HG03025 (cell line): ENCODE measurements around the gene PROKR1.
A peak's percentile ranks its signal among the peaks of the same experiment; 100 is the strongest.
"Not testable (repeated sequence)": the region's sequence is repeated elsewhere in the genome, so short reads cannot be mapped to it uniquely, and the experiment has no call there.

Experiments used
- ATAC-seq: cut with Tn5 transposase; IDR thresholded peaks from one replicate; pipeline ENCODE4 v1.9.1; 2021; ENCODE audit warnings: mild to moderate bottlenecking, moderate library complexity; ENCODE audit not compliant: unreplicated experiment, low FRiP score

The PROKR1 gene

DNA sequence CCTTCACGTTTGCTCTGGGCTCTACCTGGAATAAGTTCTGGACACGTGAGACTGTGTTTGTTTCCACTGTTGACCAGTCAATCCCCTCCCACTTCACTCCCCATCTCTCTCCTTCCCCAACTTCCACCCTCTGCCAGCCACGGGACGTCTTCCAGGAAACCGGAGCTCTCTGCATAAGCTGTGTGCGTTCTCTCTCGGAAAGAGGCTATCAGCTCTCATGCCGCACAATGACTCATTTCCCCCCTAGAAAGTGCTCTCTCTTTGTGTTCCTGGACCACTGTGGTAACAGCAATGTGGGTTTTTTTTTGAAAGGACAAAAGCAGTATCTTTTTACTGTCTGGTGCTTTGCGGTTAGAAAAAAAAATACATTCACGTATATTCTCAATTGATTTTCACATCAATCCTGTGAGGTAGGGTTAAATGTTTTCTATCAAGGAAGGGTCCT lies 10.2 kb downstream of the PROKR1 start:
- ATAC-seq: peak; percentile 83

DNA sequence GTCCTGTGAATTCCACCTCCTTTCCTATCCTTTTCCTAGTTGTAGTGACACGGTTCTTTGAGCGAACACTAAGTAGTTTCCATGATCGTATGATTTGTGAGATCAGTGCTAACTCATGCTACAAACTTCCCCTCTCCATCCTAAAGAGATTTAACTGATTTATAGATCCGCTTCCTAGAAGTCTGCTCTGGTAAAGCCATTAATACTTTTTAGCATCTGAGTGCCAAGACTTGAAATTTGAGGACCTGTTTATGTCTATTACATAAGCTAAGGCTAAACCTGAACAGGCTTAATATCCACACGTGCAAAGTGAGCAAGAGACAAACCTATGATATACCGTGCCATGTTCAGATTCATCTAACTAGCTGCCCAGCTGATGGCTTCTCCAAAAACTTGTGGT lies 14.9 kb downstream of the PROKR1 start:
- no peak for ATAC-seq

DNA sequence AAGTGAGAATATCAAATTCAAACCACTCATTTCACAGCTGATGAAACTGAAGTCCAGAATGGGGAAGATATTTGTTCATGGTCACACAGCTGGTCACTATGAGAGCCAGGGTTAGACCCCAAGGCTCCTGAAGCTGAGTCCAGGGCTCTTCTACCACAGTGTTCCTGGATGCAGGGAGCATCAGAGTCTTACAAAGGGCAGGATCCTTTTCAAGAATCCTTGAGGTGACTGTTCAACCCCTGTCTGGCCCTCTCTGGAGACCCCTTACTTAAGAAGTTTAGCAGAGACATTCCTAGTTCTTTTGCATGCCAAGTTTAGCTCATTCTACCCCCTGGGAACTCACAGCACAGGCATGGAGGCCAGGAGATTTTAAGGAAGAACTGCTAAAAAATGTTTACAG lies 15.7 kb downstream of the PROKR1 start:
- no peak for ATAC-seq

DNA sequence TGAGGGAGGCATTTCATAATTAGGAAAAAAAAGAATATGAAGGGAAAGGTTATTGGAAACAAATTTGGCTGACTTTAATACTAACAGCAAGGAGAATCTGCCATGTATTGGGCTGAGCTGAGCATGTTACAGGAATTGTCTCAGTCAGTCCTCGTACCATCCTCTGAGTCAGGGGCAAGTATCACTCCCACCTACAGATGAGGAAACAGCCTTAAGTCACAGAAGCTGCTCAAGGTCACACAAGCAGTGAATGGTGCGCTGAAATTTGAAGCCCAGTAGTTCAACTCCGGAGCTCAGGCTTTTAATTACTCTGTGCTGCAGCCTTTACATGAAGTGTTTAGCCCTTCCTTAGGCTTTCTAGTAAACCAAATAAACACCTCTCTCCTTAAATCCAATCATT lies 17.3 kb downstream of the PROKR1 start:
- ATAC-seq: no peak

DNA sequence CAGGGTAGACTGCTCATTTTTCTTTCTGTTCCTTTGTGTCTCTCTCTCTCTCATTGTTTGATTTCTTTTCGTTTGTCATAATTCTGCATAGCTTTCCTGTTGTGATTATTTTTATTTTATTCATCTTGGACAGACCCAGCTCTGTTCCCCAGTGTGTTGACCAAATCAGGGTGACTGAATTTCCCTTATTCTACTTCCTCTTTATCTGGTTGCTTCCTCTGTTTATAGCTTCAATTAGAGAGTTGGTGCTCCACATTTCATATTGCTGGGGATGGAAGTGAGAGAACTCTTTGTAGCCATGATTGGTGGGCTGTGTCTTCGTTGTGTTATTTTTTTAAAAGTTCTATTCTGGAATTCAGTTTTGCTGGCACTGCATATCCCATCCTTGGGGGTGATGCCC lies 19.1 kb downstream of the PROKR1 start:
- ATAC-seq: no peak

DNA sequence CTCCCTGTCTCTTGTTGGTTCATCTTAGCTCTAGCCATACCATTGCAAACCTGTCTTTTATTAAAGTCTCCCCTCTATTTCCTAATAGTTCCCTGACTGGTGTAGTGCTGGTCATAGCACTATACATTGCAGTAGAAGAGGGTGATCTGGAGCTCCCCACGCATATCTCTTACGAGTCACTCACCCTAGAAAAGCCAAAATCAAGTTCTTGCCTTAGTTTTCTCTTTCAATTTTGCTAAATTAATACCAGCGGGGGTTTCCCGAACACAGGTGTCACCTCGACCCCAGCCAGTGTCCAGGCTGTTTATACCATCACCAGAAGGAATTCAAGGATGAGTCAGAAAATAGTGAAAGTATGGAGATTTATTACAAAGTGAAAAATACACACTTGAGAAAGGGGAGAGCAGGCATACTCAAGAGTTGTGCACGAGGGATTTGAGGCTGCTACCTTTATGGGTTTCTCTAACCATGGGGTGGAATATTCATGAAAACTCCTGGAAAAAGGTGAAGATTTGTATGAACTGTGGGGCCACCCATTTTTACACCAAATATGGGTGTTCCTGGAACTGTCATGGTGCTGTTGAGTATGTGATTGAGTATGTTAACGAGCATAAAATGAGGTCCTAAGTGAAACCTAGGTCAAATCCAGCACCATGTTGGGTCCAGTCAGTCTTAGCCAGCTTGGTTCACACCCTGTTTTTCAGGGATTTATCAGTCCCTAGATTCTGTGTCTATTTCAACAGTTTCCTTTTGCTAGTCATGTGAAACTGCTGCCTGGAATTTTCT lies 20.2 kb downstream of the PROKR1 start:
- peak; percentile 53 for ATAC-seq

DNA sequence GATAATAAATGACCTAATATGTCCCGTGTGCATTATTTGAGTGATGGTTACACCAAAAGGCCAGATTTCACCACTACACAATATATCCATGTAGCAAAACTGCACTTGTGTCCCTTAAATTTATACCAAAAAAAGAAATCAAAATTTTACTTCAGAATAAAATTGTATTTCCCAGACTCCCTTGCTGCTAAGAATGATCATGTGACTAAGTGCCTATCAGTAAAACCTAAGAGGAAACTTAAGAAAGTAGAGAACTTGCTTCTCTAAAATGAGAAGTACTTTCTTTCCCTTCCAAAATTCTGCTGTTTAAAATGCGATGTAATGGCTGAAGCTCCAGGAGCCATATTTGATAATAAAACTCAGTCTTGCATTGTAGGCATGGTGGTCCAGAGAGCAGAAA lies 24.0 kb downstream of the PROKR1 start:
- ATAC-seq: no peak

DNA sequence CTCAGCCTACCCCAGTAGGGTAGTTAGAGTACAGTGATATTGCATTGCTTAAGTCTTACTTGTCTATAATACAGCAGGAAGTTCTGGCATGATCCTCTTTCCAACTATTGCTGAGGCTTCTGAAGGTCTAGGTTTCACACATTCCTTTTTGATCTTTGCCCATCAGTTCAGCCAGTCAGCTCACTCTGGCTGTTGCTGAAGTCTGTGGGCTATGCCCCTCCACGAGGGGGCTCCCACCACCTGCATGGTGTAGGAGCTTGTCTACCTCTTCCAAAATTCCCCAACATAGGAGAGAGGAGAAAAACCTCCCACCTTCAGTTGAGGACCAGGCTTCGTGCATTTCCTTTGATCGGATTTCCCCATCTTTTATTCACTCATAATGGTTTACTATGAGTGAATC lies 26.3 kb downstream of the PROKR1 start:
- ATAC-seq: no peak

DNA sequence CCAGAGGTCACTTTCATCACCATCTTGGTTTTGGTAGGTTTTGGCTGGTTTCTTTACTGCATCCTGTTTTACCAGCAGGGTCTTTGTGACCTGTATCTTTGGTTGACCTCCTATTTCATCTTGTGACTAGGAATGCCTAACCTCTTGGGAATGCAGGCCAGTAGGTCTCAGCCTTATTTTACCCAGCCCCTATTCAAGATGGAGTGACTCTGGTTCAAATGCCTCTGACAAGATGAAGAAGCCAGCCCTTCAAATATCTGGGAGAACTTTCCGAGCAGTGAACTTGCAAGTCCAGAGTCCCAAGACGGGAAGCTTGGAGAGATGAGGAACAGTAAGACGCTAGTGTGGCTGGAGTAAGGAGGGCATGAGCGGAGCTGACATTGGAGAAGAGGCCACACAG lies 28.6 kb downstream of the PROKR1 start:
- ATAC-seq: no peak

DNA sequence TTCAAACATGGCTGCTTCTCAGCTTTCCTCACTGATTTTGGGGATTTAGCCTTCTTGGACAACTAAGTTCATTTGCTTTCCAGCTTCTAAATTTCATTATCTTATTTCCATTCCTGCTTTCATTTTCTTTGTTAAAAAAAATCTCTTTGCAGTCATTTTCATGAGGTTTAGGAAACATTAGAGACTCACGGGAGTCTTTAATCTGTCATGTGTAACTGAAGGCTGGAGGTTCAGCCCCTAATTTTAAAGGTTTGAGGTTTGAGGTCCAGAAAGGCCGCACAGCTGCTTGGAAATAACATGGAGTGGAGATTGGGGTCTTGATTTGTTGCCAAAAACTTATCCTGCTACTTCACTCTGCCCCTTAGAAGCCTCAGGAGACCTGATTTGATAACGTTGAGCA lies 30.3 kb downstream of the PROKR1 start:
- no peak for ATAC-seq

DNA sequence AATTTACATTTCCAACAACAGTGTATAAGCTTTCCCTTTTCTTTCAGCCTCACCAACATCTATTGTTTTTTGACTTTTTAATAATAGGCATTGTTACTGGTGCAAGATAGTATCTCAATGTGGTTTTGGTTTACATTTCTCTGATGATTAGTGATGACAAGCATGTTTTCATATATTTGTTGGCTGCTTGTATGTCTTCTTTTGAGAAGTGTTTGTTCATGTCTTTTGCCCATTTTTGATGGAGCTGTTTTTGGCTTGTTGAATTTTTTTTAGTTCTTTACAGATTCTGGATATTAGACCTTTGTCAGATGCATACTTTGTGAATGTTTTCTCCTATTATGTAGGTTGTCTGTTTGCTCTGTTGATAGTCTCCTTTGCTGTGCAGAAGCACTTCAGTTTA lies 32.1 kb downstream of the PROKR1 start:
- ATAC-seq: no peak

DNA sequence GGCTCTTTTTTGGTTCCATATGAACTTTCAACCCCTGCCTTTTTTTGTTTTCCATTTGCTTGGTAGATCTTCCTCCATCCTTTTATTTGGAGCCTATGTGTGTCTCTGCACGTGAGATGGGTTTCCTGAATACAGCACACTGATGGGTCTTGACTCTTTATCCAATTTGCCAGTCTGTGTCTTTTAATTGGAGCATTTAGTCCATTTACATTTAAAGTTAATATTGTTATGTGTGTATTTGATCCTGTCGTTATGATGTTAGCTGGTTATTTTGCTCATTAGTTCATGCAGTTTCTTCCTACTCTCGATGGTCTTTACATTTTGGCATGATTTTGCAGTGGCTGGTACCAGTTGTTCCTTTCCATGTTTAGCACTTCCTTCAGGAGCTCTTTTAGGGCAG lies 34.5 kb downstream of the PROKR1 start:
- not testable (repeated sequence) for ATAC-seq

DNA sequence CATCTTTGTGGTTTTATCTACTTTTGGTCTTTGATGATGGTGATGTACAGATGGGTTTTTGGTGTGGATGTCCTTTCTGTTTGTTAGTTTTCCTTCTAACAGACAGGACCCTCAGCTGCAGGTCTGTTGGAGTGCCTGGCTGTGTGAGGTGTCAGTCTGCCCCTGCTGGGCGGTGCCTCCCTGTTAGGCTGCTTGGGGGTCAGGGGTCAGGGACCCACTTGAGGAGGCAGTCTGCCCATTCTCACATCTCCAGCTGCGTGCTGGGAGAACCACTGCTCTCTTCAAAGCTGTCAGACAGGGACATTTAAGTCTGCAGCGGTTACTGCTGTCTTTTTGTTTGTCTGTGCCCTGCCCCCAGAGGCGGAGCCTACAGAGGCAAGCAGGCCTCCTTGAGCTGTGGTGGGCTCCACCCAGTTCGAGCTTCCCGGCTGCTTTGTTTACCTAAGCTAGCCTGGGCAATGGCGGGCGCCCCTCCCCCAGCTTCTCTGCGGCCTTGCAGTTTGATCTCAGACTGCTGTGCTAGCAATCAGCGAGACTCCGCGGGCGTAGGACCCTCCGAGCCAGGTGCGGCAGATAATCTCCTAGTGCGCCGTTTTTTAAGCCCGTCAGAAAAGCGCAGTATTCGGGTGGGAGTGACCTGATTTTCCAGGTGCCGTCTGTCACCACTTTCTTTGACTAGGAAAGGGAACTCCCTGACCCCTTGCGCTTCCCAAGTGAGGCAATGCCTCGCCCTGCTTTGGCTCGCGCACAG lies 36.0 kb downstream of the PROKR1 start:
- not testable (repeated sequence) for ATAC-seq

DNA sequence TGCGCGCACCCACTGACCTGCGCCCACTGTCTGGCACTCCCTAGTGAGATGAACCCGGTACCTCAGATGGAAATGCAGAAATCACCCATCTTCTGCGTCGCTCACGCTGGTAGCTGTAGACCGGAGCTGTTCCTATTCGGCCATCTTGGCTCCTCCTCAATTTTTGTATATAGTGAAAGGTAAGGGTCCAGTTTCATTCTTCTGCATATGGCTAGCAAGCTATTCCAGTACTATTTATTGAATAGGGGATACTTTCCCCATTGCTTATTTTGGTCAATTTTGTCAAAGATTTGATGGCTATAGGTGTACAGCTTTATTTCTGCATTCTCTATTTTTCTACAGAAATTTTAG lies 36.5 kb downstream of the PROKR1 start:
- not testable (repeated sequence) for ATAC-seq

DNA sequence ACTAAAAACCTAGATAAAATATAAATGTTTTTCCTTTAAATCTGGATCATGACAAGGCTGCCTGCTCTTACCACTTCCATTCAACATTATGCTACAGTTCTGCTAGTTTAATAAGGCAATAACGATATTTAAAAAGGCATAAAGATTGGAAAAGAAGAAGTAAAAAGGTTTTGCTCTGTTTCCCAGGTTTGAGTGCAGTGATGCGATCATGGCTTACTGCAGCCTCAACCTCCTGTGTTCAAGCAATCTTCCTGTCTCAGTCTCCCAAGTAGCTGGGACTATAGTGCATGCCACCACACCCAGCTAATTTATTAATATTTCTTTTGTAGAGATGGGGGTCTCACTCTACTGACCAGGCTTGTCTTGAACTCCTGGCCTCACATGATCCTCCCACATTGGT lies 40.8 kb downstream of the PROKR1 start:
- ATAC-seq: no peak

DNA sequence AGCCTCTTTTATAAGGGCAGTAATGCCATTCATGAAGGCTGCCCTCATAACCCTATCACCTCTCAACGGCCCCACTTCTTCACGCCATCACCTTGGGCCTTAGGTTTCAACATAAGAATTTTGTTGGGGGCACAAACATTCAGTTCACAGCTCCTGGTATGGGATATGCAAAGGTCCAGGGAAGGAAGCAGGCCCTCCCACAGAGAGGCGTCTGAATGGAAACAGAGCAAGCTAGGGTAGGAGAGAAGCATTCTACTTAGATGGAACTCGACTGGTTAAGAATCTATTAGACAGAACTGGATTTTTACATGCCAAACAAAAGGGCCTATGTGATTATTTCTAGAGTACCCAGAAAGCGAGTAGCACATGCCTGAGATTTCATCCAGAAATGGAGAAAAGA lies 42.8 kb downstream of the PROKR1 start:
- no peak for ATAC-seq

DNA sequence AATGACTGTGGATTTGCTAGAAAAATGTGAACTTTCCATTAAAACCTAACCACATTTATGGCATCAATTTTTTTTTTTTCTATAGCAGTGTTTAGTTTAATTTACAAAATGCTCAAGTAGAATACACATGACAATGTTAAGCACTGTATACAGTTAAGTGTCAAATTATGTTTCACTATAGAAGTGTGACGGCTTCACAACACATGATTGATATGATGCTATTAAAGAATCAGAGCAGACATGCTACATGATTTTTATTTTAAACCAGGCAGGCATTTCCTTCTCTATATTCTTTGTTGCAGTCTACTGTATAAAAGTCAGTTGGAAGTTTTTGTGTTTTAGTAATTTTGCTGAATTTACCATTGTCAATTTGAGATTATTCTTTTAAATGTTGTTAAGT lies 43.6 kb downstream of the PROKR1 start:
- no peak for ATAC-seq

DNA sequence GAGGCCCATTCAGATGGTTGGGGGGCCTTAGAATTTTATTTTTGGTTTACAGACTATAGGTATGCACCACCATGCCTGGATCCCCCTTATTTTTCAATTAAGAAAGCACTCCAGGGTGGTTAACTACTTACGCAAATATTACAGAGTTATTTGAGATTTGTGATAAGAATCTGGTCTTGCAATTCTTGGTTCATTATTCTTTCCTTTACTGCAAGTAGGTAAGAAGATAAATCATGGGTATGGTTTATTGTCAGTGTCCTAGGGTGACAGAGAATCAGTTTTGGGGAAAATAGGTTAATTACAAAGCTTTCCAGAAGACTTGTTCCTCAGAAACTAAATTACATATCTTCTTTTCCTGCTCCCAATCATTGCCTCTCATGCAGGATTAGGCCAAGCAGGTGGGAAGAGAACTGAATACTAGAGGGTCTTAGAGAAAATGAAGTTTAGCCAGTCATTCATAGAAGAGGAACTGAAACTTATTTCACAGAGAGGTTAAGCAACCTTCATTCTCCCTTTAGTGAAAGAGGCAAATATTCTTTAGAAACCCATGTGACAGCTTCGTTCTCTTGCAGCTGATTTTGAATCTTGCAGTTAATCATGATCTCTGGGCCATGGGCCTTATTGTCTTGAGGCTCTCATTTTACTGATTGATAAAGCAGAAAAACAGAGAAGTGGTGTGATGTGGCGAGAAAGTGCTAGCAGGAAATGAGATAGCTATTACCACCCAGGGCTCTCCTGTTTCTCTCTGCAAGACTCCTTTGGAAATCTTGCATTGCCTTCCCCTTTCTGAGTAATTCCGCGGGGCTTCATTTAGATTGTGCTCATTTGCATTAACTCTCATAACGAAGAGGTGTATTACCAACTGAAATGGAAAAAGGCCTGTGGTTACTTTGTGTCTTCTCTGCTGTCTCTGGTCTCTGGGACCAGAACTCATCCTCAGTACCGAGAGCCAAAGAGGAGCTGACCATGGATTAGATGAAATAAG lies 46.5 kb downstream of the PROKR1 start:
- ATAC-seq: peak; percentile 92

DNA sequence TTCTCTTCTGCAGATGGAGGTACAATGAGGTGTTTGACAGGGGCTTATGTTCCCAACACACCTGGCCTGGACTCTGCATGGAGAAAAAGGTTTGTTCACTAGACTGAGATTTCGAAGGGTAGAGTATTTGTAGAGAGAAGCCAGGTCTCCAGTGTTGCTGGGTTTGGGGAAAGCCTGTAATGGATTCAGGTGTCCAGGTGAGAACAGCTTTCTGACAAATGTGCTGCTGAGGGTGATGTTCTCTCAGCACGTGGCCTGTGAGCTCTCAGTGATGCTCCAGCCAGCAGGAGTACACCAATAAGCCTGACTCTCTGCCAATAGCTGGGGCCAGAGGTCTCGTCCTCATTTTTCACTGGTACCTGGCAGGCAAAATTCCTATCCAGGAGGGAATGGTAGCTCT lies 47.5 kb downstream of the PROKR1 start:
- no peak for ATAC-seq

DNA sequence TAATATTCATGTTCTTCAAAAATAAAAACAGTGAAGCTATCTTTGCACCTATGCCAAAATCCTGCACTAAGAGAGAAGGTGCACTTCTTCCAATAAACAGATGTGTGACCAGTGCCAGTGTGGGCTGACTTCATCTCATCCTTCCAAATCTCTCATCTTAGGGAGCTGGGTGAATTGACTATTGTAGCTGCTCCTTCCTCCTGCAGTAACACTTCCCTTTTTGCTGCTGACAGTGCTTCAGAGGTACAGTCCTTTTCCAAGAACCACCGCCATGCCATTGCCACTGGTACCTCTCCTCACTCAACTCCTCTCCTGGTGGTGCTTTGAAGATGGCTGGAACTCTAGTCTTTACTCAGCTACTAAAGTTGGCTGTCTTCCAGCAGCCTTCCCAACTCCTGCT lies 49.1 kb downstream of the PROKR1 start:
- no peak for ATAC-seq

DNA sequence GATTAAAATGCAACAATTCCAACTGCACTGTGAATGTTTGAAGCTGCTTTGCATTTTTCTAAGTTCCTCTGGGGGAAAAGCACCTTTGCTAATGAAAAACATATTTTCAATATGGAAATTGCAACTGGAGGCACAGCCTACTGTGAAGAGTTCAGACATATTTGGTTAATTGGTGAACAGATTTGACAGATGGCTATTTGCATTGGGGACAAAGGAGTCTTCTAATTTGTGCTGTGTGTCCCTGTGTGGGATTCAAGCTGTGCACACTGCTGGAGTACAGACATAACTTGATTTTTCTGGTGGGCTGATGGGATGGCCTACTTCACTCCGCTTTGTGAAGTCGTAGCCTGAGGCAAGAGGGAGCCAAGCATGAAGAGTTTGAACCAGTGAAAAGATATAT lies 50.6 kb downstream of the PROKR1 start:
- no peak for ATAC-seq
